K562 (cell line): Measurements from ENCODE around the gene TMEM88. TPM values are rescaled to one million over a fixed set of nuclear protein-coding genes. Genes with fewer than 3 reads are reported as not detected.
A peak's percentile ranks its signal among the peaks of the same experiment; 100 is the strongest.

ENCODE experiments used
- BACH1 ChIP-seq: fragments of 200-800 bp; sonication (Bioruptor generic); IDR thresholded peaks from 2 replicates; pipeline ENCODE4 v1.6.1; 2016; ENCODE audit warnings: missing genetic modification characterization, missing compliant biosample characterization
- BHLHE40 ChIP-seq: IDR thresholded peaks from 2 replicates; pipeline ENCODE4 v1.6.1; 2011; ENCODE audit warnings: low read length, improper control_type of control experiment
- CBFB ChIP-seq: sonication (generic); formaldehyde crosslinking; IDR thresholded peaks from 2 replicates; pipeline ENCODE4 v1.4.0; 2020; ENCODE audit warnings: mild to moderate bottlenecking, missing genetic modification reagents
- EGR1 ChIP-seq: fragments of 450-650 bp; conservative IDR thresholded peaks from 2 replicates; pipeline ENCODE4 v1.6.1; 2017; ENCODE audit warnings: mild to moderate bottlenecking
- EHMT2 ChIP-seq: fragments of 450-650 bp; IDR thresholded peaks from 2 replicates; pipeline ENCODE4 v1.6.1; 2018; ENCODE audit warnings: antibody characterized with exemption
- MTF1 ChIP-seq: fragments of 250-450 bp; sonication (Bioruptor Pico); IDR thresholded peaks from 2 replicates; pipeline ENCODE4 v1.9.0; 2021; ENCODE audit warnings: moderate library complexity, mild to moderate bottlenecking, inconsistent platforms, borderline replicate concordance
- NFATC3 ChIP-seq: fragments of 450-650 bp; IDR thresholded peaks from 2 replicates; pipeline ENCODE4 v1.6.1; 2017; ENCODE audit warnings: mild to moderate bottlenecking
- STAT5A ChIP-seq: IDR thresholded peaks from 2 replicates; pipeline ENCODE4 v1.6.1; 2012; ENCODE audit warnings: low read length, inconsistent platforms, borderline replicate concordance
- TCFL5 ChIP-seq: fragments of 250-450 bp; sonication (Bioruptor Pico); conservative IDR thresholded peaks from 2 replicates; pipeline ENCODE4 v1.6.1; 2021; ENCODE audit warnings: mild to moderate bottlenecking, moderate library complexity, matching md5 sums
- ZNF12 ChIP-seq: sonication (generic); formaldehyde crosslinking; IDR thresholded peaks from 2 replicates; pipeline ENCODE4 v1.4.0; 2020; ENCODE audit warnings: mild to moderate bottlenecking, missing genetic modification reagents
- ZNF174 ChIP-seq: fragments of 250-450 bp; sonication (Bioruptor Pico); IDR thresholded peaks from 2 replicates; pipeline ENCODE4 v1.4.0; 2020; ENCODE audit warnings: mild to moderate bottlenecking
- ZNF75A ChIP-seq: fragments of 450-650 bp; formaldehyde crosslinking; IDR thresholded peaks from 2 replicates; pipeline ENCODE4 v1.4.0; 2020; ENCODE audit warnings: mild to moderate bottlenecking
- ZNF764 ChIP-seq: fragments of 250-450 bp; sonication (Bioruptor Pico); IDR thresholded peaks from 2 replicates; pipeline ENCODE4 v1.4.0; 2020; ENCODE audit warnings: low read depth, mild to moderate bottlenecking, moderate library complexity
- polyA plus RNA-seq, 8 experiments: library from polyadenylated mRNA; depleted of rRNA in 4 of 8; stranded (reverse) in 5 of 8; unstranded in 3 of 8; fragments of >200 nt; fragmentation: Nextera tagmentation in 2 of 8; fragmentation: Illumina TruSeq in 1 of 8; extraction: Ambion mirVana in 2 of 8; extraction: Trizol in 1 of 8; gene quantifications; 2 replicates each; pipeline versions ENCODE4 v1.2.1 to v1.2.3, GENCODE V29; 2011 to 2014; ENCODE audit warnings: inconsistent platforms in 1 of 8, missing spikeins in 1 of 8
- total RNA-seq, 7 experiments: library from RNA; depleted of rRNA in 6 of 7; stranded (reverse); fragments of >200 nt in 6 of 7; fragmentation: Illumina TruSeq in 2 of 7; extraction: Trizol in 2 of 7; gene quantifications; 2 replicates each; pipeline versions ENCODE4 v1.2.1 to v1.2.3, GENCODE V29; 2011 to 2021; ENCODE audit warnings: low replicate concordance in 1 of 7
- TF ChIP-seq, protein P1 (sequence below): fragments of 250-450 bp; sonication (Bioruptor Pico); IDR thresholded peaks from 2 replicates; pipeline ENCODE4 v1.4.0; 2020; ENCODE audit warnings: mild to moderate bottlenecking, moderate library complexity
- TF ChIP-seq, protein P2 (sequence below): sonication (generic); formaldehyde crosslinking; IDR thresholded peaks from 2 replicates; pipeline ENCODE4 v1.8.1; 2023; ENCODE audit warnings: missing genetic modification reagents, mild to moderate bottlenecking, borderline replicate concordance
- TF ChIP-seq, protein P3 (sequence below), 2 experiments: fragments of 450-650 bp in 1 of 2; sonication (generic) in 1 of 2; formaldehyde crosslinking in 1 of 2; IDR thresholded peaks in 1 of 2; conservative IDR thresholded peaks in 1 of 2; 2 replicates each; pipeline versions ENCODE4 v1.6.1 to v1.8.1; 2016 to 2023; ENCODE audit warnings: mild to moderate bottlenecking in 2 of 2, moderate library complexity in 2 of 2, inconsistent platforms in 1 of 2, missing genetic modification reagents in 1 of 2

Gene TMEM88
- total and polyA plus RNA-seq, 9 of the 15 experiments (the other 6 are each of a cell fraction or from before 2014, with no cell fraction given): 0.10 to 1.4 (median 0.36) TPM; not detected in 3

- TF ChIP-seq, protein P1, sequence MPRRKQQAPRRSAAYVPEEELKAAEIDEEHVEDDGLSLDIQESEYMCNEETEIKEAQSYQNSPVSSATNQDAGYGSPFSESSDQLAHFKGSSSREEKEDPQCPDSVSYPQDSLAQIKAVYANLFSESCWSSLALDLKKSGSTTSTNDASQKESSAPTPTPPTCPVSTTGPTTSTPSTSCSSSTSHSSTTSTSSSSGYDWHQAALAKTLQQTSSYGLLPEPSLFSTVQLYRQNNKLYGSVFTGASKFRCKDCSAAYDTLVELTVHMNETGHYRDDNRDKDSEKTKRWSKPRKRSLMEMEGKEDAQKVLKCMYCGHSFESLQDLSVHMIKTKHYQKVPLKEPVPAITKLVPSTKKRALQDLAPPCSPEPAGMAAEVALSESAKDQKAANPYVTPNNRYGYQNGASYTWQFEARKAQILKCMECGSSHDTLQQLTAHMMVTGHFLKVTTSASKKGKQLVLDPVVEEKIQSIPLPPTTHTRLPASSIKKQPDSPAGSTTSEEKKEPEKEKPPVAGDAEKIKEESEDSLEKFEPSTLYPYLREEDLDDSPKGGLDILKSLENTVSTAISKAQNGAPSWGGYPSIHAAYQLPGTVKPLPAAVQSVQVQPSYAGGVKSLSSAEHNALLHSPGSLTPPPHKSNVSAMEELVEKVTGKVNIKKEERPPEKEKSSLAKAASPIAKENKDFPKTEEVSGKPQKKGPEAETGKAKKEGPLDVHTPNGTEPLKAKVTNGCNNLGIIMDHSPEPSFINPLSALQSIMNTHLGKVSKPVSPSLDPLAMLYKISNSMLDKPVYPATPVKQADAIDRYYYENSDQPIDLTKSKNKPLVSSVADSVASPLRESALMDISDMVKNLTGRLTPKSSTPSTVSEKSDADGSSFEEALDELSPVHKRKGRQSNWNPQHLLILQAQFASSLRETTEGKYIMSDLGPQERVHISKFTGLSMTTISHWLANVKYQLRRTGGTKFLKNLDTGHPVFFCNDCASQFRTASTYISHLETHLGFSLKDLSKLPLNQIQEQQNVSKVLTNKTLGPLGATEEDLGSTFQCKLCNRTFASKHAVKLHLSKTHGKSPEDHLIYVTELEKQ (CRISPR knock-in tag): no peak
- no peak for TF ChIP-seq CBFB (CRISPR knock-in tag)
- TF ChIP-seq, protein P2, sequence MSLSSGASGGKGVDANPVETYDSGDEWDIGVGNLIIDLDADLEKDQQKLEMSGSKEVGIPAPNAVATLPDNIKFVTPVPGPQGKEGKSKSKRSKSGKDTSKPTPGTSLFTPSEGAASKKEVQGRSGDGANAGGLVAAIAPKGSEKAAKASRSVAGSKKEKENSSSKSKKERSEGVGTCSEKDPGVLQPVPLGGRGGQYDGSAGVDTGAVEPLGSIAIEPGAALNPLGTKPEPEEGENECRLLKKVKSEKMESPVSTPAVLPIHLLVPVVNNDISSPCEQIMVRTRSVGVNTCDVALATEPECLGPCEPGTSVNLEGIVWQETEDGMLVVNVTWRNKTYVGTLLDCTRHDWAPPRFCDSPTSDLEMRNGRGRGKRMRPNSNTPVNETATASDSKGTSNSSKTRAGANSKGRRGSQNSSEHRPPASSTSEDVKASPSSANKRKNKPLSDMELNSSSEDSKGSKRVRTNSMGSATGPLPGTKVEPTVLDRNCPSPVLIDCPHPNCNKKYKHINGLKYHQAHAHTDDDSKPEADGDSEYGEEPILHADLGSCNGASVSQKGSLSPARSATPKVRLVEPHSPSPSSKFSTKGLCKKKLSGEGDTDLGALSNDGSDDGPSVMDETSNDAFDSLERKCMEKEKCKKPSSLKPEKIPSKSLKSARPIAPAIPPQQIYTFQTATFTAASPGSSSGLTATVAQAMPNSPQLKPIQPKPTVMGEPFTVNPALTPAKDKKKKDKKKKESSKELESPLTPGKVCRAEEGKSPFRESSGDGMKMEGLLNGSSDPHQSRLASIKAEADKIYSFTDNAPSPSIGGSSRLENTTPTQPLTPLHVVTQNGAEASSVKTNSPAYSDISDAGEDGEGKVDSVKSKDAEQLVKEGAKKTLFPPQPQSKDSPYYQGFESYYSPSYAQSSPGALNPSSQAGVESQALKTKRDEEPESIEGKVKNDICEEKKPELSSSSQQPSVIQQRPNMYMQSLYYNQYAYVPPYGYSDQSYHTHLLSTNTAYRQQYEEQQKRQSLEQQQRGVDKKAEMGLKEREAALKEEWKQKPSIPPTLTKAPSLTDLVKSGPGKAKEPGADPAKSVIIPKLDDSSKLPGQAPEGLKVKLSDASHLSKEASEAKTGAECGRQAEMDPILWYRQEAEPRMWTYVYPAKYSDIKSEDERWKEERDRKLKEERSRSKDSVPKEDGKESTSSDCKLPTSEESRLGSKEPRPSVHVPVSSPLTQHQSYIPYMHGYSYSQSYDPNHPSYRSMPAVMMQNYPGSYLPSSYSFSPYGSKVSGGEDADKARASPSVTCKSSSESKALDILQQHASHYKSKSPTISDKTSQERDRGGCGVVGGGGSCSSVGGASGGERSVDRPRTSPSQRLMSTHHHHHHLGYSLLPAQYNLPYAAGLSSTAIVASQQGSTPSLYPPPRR (CRISPR knock-in tag): no peak
- peak; percentile 54 for TF ChIP-seq EGR1
- TF ChIP-seq, protein P3, sequence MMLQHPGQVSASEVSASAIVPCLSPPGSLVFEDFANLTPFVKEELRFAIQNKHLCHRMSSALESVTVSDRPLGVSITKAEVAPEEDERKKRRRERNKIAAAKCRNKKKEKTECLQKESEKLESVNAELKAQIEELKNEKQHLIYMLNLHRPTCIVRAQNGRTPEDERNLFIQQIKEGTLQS (IDR thresholded peaks at IDR 0.05): no peak
- TF ChIP-seq, protein P3 (CRISPR knock-in tag; conservative IDR thresholded peaks at IDR 0.05): no peak
- TF ChIP-seq ZNF764: no peak
- TF ChIP-seq STAT5A: no peak
- TF ChIP-seq MTF1 (CRISPR knock-in tag): no peak
- no peak for TF ChIP-seq ZNF75A (CRISPR knock-in tag)
- no peak for TF ChIP-seq EHMT2
- TF ChIP-seq NFATC3: no peak
- peak; percentile 85 for TF ChIP-seq BHLHE40
- no peak for TF ChIP-seq TCFL5 (CRISPR knock-in tag)
- no peak for TF ChIP-seq ZNF12 (CRISPR knock-in tag)
- TF ChIP-seq ZNF174 (CRISPR knock-in tag): no peak
- TF ChIP-seq BACH1 (tag): peak; percentile 45
Observed at GRCh38 chr17:7856811-7857712, 2.2 kb downstream of the TMEM88 start, which contains the start of gene NAA38 (continued).
